OCI-LY7 (cell line): ENCODE data around the gene NOCT. TPM values are rescaled to one million over a fixed set of nuclear protein-coding genes. Genes with fewer than 3 reads are reported as not detected.

Experiments
- BruUV-seq: library from RNA; stranded (reverse); fragments of 400-500 nt; replicated peaks from 2 replicates; lab custom pipeline; 2021; lab: Mats Ljungman, UMichigan
- CTCF ChIA-PET: fragments of 300-600 bp; sonication (Branson Sonifier 250); formaldehyde crosslinking; loops from one replicate; lab custom pipeline; 2022; ENCODE audit warnings: antibody characterized with exemption; ENCODE audit not compliant: unreplicated experiment; lab: Charles Lee
- POLR2A ChIA-PET: fragments of 300-600 bp; sonication (Branson Sonifier 250); formaldehyde crosslinking; loops from one replicate; lab custom pipeline; 2022; ENCODE audit warnings: antibody characterized with exemption; lab: Charles Lee
- DNase-seq: peaks from one replicate; pipeline ENCODE4 v3.0.0-alpha.2; 2015; ENCODE audit warnings: low spot score
- H2AFZ ChIP-seq: fragments of 200-600 bp; sonication (generic), shearing (Covaris generic); 2 replicates; pipeline ENCODE4 v1.6.1; 2014; ENCODE audit warnings: mild to moderate bottlenecking, antibody characterized with exemption, low read length, moderate library complexity
- H3K27ac ChIP-seq: fragments of 200-600 bp; sonication (generic); 2 replicates; pipeline ENCODE4 v1.5.1; 2014; ENCODE audit warnings: mixed run types, low read depth, mild to moderate bottlenecking, moderate library complexity, low read length, inconsistent platforms; ENCODE audit not compliant: poor library complexity, severe bottlenecking
- H3K36me3 ChIP-seq: fragments of 200-600 bp; sonication (generic); 2 replicates; pipeline ENCODE4 v1.6.1; 2014; ENCODE audit warnings: mild to moderate bottlenecking, antibody characterized with exemption, low read length, moderate library complexity, mixed read lengths; ENCODE audit not compliant: insufficient read depth
- H3K4me1 ChIP-seq: fragments of 200-600 bp; sonication (generic); 2 replicates; pipeline ENCODE4 v1.5.1; 2014; ENCODE audit warnings: mild to moderate bottlenecking, low read length; ENCODE audit not compliant: insufficient read depth, poor library complexity, severe bottlenecking
- H3K4me2 ChIP-seq: fragments of 200-600 bp; sonication (generic); 2 replicates; pipeline ENCODE4 v1.6.1; 2014; ENCODE audit warnings: mild to moderate bottlenecking, low read length
- H3K4me3 ChIP-seq: fragments of 200-600 bp; sonication (generic); 2 replicates; pipeline ENCODE4 v1.5.1; 2014; ENCODE audit warnings: mild to moderate bottlenecking, low read depth, low read length; ENCODE audit not compliant: poor library complexity, severe bottlenecking
- H3K79me2 ChIP-seq: fragments of 200-600 bp; sonication (generic); 2 replicates; pipeline ENCODE4 v1.6.1; 2016; ENCODE audit warnings: low read depth, mild to moderate bottlenecking, low read length, moderate library complexity, mixed read lengths; ENCODE audit not compliant: insufficient read depth
- H3K9me2 ChIP-seq: fragments of 200-600 bp; sonication (generic); 2 replicates; pipeline ENCODE4 v1.6.1; 2016; ENCODE audit warnings: mild to moderate bottlenecking, low read length, mixed read lengths; ENCODE audit not compliant: insufficient read depth
- H3K9me3 ChIP-seq: fragments of 200-600 bp; sonication (generic); 2 replicates; pipeline ENCODE4 v1.6.1; 2014; ENCODE audit warnings: mild to moderate bottlenecking, mixed run types, low read length, mixed read lengths
- H4K20me1 ChIP-seq: fragments of 200-600 bp; sonication (generic); 2 replicates; pipeline ENCODE4 v1.6.1; 2014; ENCODE audit warnings: mild to moderate bottlenecking, antibody characterized with exemption, low read length, moderate library complexity, mixed read lengths; ENCODE audit not compliant: insufficient read depth
- CTCF ChIP-seq: fragments of 200-600 bp; sonication (generic); conservative IDR thresholded peaks from 2 replicates; pipeline ENCODE4 v1.5.1; 2014; ENCODE audit warnings: mild to moderate bottlenecking, antibody characterized with exemption, low read length, moderate library complexity, mixed read lengths
- EZH2phosphoT487 ChIP-seq: fragments of 200-600 bp; sonication (generic); IDR thresholded peaks from 2 replicates; pipeline ENCODE4 v1.6.1; 2018; ENCODE audit warnings: low read depth, borderline replicate concordance, mild to moderate bottlenecking, mixed run types, antibody characterized with exemption, low read length, moderate library complexity, mixed read lengths
- intact Hi-C: fragments of 100-400 bp; cut with micrococcal nuclease; formaldehyde crosslinking; loops from one replicate; pipeline ENCODE4 v1.10.0; 2022; ENCODE audit not compliant: unreplicated experiment
- total RNA-seq, 2 experiments: library from RNA; depleted of rRNA in 1 of 2; stranded (reverse); fragments of >200 nt in 1 of 2; shearing (Covaris generic) in 1 of 2; gene quantifications; 2 replicates each; pipeline ENCODE4 v1.2.3, GENCODE V29; 2014 to 2022

NOCT gene
- total RNA-seq, 2 experiments from 2014 or later = 17.8 to 22.8 TPM

GRCh38 chr4:139083607-139083955 lies 68.0 kb downstream of the NOCT start:
- peaks cover 22% of the 10 kb centered on the region for H3K4me1 ChIP-seq
- H3K4me2 ChIP-seq = peak overlapping the region; percentile 99
- H3K36me3 ChIP-seq = peaks cover 39% of the 10 kb centered on the region
- peak overlapping the region; percentile 95 for H3K27ac ChIP-seq
- BruUV-seq = no TSS peak
- peak; percentile 50 for TF ChIP-seq CTCF
- no peak for TF ChIP-seq EZH2phosphoT487
- DNase-seq = peak; percentile 80
- H3K79me2 ChIP-seq = peaks cover 57% of the 10 kb centered on the region
- H4K20me1 ChIP-seq = peaks cover 25% of the 10 kb centered on the region
- peak overlapping the region; percentile 91 for H3K4me3 ChIP-seq
- H3K9me2 ChIP-seq = no peaks in the 10 kb centered on the region
- ChIA-PET POLR2A (interaction anchor here (0.6 to 1.0 kb wide), 3 partner anchors 53 to 258 kb away, joined by 3 to 4 read pairs (median 4); no protein-coding TSS in a partner anchor), CTCF (no interaction called here)
- no peaks in the 10 kb centered on the region for H3K9me3 ChIP-seq
- H2AFZ ChIP-seq = peak overlapping the region; percentile 88; the same call in 1 of the 2 replicates
- intact Hi-C loops = loop anchor here (1.0 to 5.0 kb wide), 4 partner anchors 51 to 369 kb away; partner anchors contain the start of genes ELF2, NOCT and RAB33B

GRCh38 chr4:139083956-139084803 lies 68.6 kb downstream of the NOCT start:
- POLR2A ChIA-PET = interaction anchor here (0.6 to 1.0 kb wide), 5 partner anchors 54 to 282 kb away, joined by 3 to 4 read pairs (median 3); no protein-coding TSS in a partner anchor
- Histone ChIP-seq H3K27ac (peak overlapping the region; percentile 95), H3K9me3 (no peaks in the 10 kb centered on the region), H4K20me1 (peaks cover 25% of the 10 kb centered on the region), H3K4me1 (peaks cover 22% of the 10 kb centered on the region), H2AFZ (peak overlapping the region; percentile 88), H3K79me2 (peaks cover 51% of the 10 kb centered on the region), H3K4me2 (peak overlapping the region; percentile 99), H3K36me3 (peaks cover 38% of the 10 kb centered on the region), H3K4me3 (peak overlapping the region; percentile 91), H3K9me2 (no peaks in the 10 kb centered on the region)
- BruUV-seq = no TSS peak
- TF ChIP-seq CTCF = peak; percentile 46
- no peak for TF ChIP-seq EZH2phosphoT487
- intact Hi-C loops = loop anchor here (1.0 to 5.0 kb wide), 6 partner anchors 52 to 472 kb away; partner anchors contain the start of genes ELF2, NAA15, NOCT and RAB33B
- CTCF ChIA-PET = no interaction called here
- peak; percentile 93 for DNase-seq
